ENCODE results near the gene RPL26. TPM values are rescaled to one million over a fixed set of nuclear protein-coding genes. Genes with fewer than 3 reads are reported as not detected.

The RPL26 gene
- total RNA-seq, 1 donor: 2,089 TPM

DNA sequence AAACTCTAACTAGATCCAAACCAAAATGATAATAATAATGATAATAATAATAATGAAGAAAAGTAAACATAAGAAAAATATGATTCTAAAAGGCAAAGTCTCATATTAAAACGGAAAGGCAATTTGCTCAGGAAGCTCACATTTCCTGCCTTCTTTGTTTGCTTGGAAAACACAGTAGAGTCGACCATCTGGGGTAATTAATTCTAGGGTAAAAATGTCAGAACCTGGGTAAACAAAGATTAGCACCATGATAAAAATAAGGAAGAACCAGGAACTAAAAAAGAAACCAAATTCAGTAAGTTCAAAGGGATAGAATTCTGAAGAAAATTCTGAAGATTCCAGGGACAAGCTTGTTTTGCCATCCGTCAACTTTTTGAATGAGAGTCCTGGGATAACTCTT lies 22.7 kb downstream of the RPL26 start:
- Histone ChIP-seq H3K4me3 (ENCODE audit: insufficient read depth, low read length) (no peak overlapping the region), H4K20me1 (ENCODE audit: insufficient read depth, low read length) (no peaks in the 10 kb centered on the region), H3K4me2 (ENCODE audit: insufficient read depth, low read length) (peak overlapping the region; percentile 56), H3K27me3 (ENCODE audit: insufficient read depth, low read length) (no peaks in the 10 kb centered on the region), H3K36me3 (ENCODE audit: insufficient read depth, low read length) (no peaks in the 10 kb centered on the region), H3K4me1 (ENCODE audit: insufficient read depth, low read length) (peaks cover 36% of the 10 kb centered on the region), H2AFZ (ENCODE audit: low read length) (no peak overlapping the region), H3K27ac (ENCODE audit: low read depth, low read length) (no peak overlapping the region), H3K9me3 (ENCODE audit: low read depth, low read length) (no peaks in the 10 kb centered on the region), H3K79me2 (ENCODE audit: insufficient read depth, low read length) (no peaks in the 10 kb centered on the region)
- DNase-seq (ENCODE audit: insufficient read length, low spot score, missing footprints): no peak
- TF ChIP-seq CTCF (IDR thresholded peaks at IDR 0.05; ENCODE audit: extremely low read depth, low read depth, low read length): no peak

DNA sequence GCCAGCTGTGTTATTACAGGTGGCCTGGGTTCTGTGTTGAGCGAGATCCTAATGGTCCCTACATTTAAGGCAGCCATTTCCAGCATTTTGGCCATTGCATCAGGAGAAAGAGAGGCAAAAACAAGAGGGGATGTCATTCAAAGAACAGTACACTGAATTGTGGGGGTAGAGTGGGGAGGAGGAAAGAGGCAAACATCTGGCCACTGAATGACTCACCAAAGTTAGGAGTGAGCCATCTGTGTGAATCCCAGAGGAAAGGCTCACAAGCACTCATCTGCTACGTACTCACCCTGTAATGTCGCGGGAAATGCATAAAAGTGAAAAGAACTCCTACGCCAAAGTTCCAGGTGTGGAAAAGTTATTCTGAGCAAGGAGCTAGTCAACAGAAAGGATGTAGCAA lies 23.2 kb downstream of the RPL26 start:
- Histone ChIP-seq H3K27me3 (ENCODE audit: insufficient read depth, low read length) (no peaks in the 10 kb centered on the region), H3K9me3 (ENCODE audit: low read depth, low read length) (no peaks in the 10 kb centered on the region), H3K27ac (ENCODE audit: low read depth, low read length) (no peak overlapping the region), H3K79me2 (ENCODE audit: insufficient read depth, low read length) (no peaks in the 10 kb centered on the region), H3K4me3 (ENCODE audit: insufficient read depth, low read length) (no peak overlapping the region), H3K4me1 (ENCODE audit: insufficient read depth, low read length) (peaks cover 31% of the 10 kb centered on the region), H3K36me3 (ENCODE audit: insufficient read depth, low read length) (no peaks in the 10 kb centered on the region), H3K4me2 (ENCODE audit: insufficient read depth, low read length) (peak overlapping the region; percentile 56), H2AFZ (ENCODE audit: low read length) (no peak overlapping the region), H4K20me1 (ENCODE audit: insufficient read depth, low read length) (no peaks in the 10 kb centered on the region)
- no peak for TF ChIP-seq CTCF (IDR thresholded peaks at IDR 0.05; ENCODE audit: extremely low read depth, low read depth, low read length)
- DNase-seq (ENCODE audit: insufficient read length, low spot score, missing footprints): peak; percentile 93

- Histone ChIP-seq H3K36me3 (ENCODE audit: insufficient read depth, low read length) (no peaks in the 10 kb centered on the region), H4K20me1 (ENCODE audit: insufficient read depth, low read length) (no peaks in the 10 kb centered on the region), H3K4me2 (ENCODE audit: insufficient read depth, low read length) (no peak overlapping the region), H3K9me3 (ENCODE audit: low read depth, low read length) (no peaks in the 10 kb centered on the region), H3K79me2 (ENCODE audit: insufficient read depth, low read length) (no peaks in the 10 kb centered on the region), H2AFZ (ENCODE audit: low read length) (no peak overlapping the region), H3K27ac (ENCODE audit: low read depth, low read length) (no peak overlapping the region), H3K27me3 (ENCODE audit: insufficient read depth, low read length) (no peaks in the 10 kb centered on the region), H3K4me1 (ENCODE audit: insufficient read depth, low read length) (peaks cover 26% of the 10 kb centered on the region), H3K4me3 (ENCODE audit: insufficient read depth, low read length) (no peak overlapping the region)
- no peak for DNase-seq (ENCODE audit: insufficient read length, low spot score, missing footprints)
- TF ChIP-seq CTCF (IDR thresholded peaks at IDR 0.05; ENCODE audit: extremely low read depth, low read depth, low read length): no peak
These were observed 25.1 kb downstream of the RPL26 start for GRCh38 chr17:8357910-8358309.

GRCh38 chr17:8354236-8354635 lies 28.8 kb downstream of the RPL26 start:
- Histone ChIP-seq H3K4me2 (ENCODE audit: insufficient read depth, low read length) (no peak overlapping the region), H3K27me3 (ENCODE audit: insufficient read depth, low read length) (no peaks in the 10 kb centered on the region)

More at GRCh38 chr17:8354236-8354635, 28.8 kb downstream of the RPL26 start:
- Histone ChIP-seq H3K4me1 (ENCODE audit: insufficient read depth, low read length) (peaks cover under 1% of the 10 kb centered on the region), H2AFZ (ENCODE audit: low read length) (no peak overlapping the region), H3K27ac (ENCODE audit: low read depth, low read length) (no peak overlapping the region), H3K4me3 (ENCODE audit: insufficient read depth, low read length) (no peak overlapping the region), H3K9me3 (ENCODE audit: low read depth, low read length) (no peaks in the 10 kb centered on the region), H3K36me3 (ENCODE audit: insufficient read depth, low read length) (no peaks in the 10 kb centered on the region), H4K20me1 (ENCODE audit: insufficient read depth, low read length) (no peaks in the 10 kb centered on the region), H3K79me2 (ENCODE audit: insufficient read depth, low read length) (no peaks in the 10 kb centered on the region)
- TF ChIP-seq CTCF (IDR thresholded peaks at IDR 0.05; ENCODE audit: extremely low read depth, low read depth, low read length): no peak
- no peak for DNase-seq (ENCODE audit: insufficient read length, low spot score, missing footprints)
